Activated T-cell treated with anti-CD3 and anti-CD28 coated beads, Interleukin-2, amount 50 U/mL, for 72 hours (primary cell): ENCODE data around the gene GOLGA2. TPM values are rescaled to one million over a fixed set of nuclear protein-coding genes. Genes with fewer than 3 reads are reported as not detected.

Experiments used
- total RNA-seq, 2 donors: library from RNA; stranded (reverse); gene quantifications; one replicate each; pipeline ENCODE4 v1.2.3, GENCODE V29; 2022

GOLGA2 gene
- total RNA-seq, 2 donors from 2014 or later = 44.9 to 54.4 TPM

Other genes starting within 250 kb of the GOLGA2 start
- gene NAIF1, start 208.7 kb downstream of the GOLGA2 start, total RNA-seq = 10 to 100 TPM; 11.9 to 17.9 TPM
- 10 to 100 TPM in 1 of 2 donors, 1 to 10 TPM in 1; 9.7 to 11.2 TPM for gene SLC25A25, start 207.8 kb downstream of the GOLGA2 start, total RNA-seq
- 10 to 100 TPM; 23.5 to 27.5 TPM for gene PTGES2, start 148.3 kb downstream of the GOLGA2 start, total RNA-seq
- gene LCN2, start 126.6 kb downstream of the GOLGA2 start, total RNA-seq = not detected
- 10 to 100 TPM; 72.9 to 81.4 TPM for gene BBLN, start 115.7 kb downstream of the GOLGA2 start, total RNA-seq
- 100 to 1,000 TPM; 161 to 203 TPM for gene CIZ1, start 84.4 kb downstream of the GOLGA2 start, total RNA-seq
- gene DNM1, start 72.6 kb downstream of the GOLGA2 start, total RNA-seq = 1 to 10 TPM in 1 of 2 donors, under 1 TPM in 1; 0.86 to 2.4 TPM
- gene SWI5, start 269 bp upstream of the GOLGA2 start, total RNA-seq = 10 to 100 TPM; 20.1 to 25.4 TPM
- gene TRUB2, start 46.4 kb upstream of the GOLGA2 start, total RNA-seq = 10 to 100 TPM; 17.6 to 24.4 TPM
- 10 to 100 TPM; 29.4 to 35.8 TPM for gene COQ4, start 46.8 kb upstream of the GOLGA2 start, total RNA-seq
- gene SLC27A4, start 64.5 kb upstream of the GOLGA2 start, total RNA-seq = 10 to 100 TPM; 10.2 to 10.8 TPM
- gene URM1, start 95.4 kb upstream of the GOLGA2 start, total RNA-seq = 10 to 100 TPM; 62.8 to 69.3 TPM
- gene CERCAM, start 144.8 kb upstream of the GOLGA2 start, total RNA-seq = 1 to 10 TPM; 2.7 to 5.9 TPM
- 10 to 100 TPM; 64.8 to 87.3 TPM for gene ODF2, start 180.0 kb upstream of the GOLGA2 start, total RNA-seq
- gene GLE1, start 228.7 kb upstream of the GOLGA2 start, total RNA-seq = 10 to 100 TPM; 45.8 to 59.0 TPM